Activated naive CD4-positive, alpha-beta T cell treated with Interleukin-2 at 50 U/mL for 16 hours (primary cell): ENCODE data around the gene CDHR1.
A peak's percentile ranks its signal among the peaks of the same experiment; 100 is the strongest.

Experiments used
- DNase-seq: peaks from one replicate; pipeline ENCODE4 v3.0.0-alpha.2; 2020

Gene CDHR1

GRCh38 chr10:84201682-84202081 is 7.3 kb downstream of the CDHR1 start:
- no peak for DNase-seq

DNA sequence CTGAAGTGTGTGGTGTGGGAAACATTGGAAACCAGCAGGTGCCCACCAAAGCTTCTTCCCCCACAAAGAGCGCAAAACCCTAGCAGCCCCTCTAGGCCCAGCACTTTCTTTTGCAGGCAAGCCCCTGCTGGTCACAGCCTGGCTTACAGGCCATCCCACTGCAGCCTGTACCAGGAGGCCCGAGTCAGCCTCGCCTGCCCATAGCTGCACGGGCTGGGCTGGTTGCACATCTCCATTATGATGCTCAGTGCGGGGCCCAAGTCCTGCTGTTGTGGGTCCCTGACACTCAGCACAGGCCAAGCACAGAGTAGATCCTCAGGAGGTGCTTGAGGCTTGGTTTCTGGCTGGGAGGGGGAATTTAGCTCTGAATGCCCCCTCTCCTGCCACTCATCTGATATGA is 8.0 kb downstream of the CDHR1 start:
- DNase-seq = no peak

DNA sequence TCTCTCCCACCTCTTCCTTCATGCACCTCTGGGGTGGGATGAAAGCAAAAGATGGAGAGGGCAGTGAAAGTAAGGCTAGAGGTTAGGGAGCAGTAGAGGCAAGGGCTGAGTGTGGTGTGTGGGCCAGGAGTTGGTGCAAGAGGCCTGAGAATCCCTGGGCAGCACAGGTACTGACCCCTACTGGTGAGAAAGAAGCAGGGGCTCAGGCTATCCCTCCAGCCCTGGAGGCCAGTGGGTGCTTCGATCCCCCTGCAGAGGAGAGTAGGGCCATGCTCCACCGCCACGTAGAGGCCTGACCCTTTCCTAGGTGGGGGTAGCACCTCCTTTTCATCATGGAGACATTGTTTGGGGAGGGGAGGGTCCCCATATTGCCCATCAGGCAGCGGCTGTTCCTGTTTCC is 9.8 kb downstream of the CDHR1 start:
- DNase-seq = no peak

DNA sequence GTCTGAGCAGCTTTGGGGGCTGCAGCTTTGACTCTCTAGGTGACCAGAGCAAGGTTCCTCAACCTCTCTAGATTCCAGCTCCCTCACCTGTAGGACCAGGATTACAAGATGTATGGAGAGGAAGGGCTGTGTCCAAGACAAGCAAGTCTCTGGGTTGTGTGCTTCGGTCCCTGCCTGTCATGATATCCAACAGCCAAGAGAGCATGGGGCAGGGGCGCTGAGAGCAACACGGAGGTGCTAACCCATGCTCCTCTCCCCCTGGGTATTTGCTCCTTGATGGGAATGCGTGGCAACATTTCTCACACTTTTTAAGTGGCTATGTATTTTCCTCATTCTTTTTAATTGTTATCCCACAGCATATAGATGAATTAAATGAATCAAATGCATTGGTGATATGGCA is 10.3 kb downstream of the CDHR1 start:
- DNase-seq = no peak

- peak; percentile 62 for DNase-seq
These were observed 10.9 kb downstream of the CDHR1 start for GRCh38 chr10:84205049-84205852.

DNA sequence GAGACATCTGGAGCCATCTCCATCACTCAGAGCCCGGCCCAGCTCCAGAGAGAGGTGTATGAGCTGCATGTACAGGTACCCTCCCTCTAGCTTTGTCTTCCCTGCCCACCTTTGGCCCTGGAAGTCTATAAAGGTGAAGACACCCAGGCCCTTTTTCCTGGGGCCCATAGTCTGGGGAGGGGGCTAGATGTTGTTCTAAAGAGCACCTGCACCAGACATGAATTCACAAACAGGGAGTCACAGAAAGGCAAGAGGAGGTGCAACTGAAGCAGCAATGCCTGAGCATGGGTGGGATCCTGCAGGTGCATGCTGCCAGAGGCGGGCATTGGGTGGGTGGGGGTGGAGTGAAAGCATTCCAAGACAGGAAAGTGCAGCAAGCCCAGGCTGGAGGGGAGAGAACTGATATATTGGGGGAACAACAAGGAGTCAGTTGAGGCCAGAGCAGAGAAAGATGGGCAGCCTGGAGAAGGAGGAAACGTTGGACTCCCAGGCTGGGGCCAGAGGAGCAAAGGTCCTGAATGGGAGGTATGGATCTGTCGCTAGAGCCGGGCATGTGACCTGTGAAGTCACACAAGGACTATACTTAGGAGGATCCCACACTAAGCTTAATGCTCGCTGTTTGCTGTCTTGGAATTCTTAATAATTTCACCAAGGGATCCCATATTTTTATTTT is 11.7 kb downstream of the CDHR1 start:
- DNase-seq = no peak

GRCh38 chr10:84208023-84208422 is 13.7 kb downstream of the CDHR1 start:
- DNase-seq = no peak

DNA sequence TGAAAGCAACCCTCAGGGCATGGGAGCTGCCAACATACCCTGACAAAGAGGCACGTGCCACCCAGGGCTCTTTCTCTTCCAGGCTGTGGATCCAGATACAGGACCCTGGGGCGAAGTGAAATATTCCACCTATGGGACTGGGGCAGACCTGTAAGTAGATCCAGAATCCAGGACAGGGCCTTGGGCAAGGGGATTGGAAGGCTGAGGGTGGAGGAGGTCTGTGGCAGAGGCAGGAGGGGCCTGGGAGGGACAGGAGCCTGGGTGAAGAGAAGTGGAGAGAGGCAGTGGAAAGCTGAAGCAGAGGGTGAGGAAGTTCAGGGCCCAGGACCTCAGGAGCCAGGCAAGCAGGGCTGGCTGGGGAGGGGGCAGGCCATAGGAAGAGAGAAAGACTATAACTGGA is 17.2 kb downstream of the CDHR1 start:
- no peak for DNase-seq

DNA sequence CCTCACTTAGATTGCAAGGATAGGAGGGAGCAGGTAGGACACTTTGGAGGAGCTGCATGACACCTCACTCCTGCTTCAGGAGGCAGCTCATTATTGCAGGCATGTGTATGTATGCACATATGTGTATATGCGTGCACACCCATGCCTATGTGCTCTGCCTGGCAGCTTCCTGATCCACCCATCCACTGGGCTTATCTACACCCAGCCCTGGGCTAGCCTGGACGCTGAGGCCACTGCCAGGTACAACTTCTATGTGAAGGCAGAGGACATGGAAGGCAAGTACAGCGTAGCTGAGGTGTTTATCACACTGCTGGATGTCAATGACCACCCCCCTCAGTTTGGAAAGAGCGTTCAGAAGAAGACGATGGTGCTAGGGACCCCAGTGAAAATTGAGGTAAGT is 17.7 kb downstream of the CDHR1 start:
- no peak for DNase-seq

DNA sequence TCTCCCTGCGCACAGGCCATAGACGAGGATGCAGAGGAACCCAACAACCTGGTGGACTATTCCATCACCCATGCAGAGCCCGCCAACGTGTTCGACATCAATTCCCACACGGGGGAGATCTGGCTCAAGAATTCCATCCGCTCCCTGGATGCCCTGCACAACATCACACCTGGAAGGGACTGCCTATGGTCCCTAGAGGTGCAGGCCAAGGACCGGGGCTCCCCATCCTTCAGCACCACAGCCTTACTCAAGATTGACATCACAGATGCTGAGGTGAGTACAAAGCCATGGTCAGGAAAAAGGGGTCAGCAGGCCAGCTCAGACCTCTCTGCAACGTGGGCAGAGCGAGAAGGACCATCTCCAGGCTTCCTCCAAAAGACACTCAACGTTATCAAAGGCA is 18.7 kb downstream of the CDHR1 start:
- DNase-seq = no peak

- DNase-seq = no peak
These were observed 19.8 kb downstream of the CDHR1 start for GRCh38 chr10:84214046-84214572.

DNA sequence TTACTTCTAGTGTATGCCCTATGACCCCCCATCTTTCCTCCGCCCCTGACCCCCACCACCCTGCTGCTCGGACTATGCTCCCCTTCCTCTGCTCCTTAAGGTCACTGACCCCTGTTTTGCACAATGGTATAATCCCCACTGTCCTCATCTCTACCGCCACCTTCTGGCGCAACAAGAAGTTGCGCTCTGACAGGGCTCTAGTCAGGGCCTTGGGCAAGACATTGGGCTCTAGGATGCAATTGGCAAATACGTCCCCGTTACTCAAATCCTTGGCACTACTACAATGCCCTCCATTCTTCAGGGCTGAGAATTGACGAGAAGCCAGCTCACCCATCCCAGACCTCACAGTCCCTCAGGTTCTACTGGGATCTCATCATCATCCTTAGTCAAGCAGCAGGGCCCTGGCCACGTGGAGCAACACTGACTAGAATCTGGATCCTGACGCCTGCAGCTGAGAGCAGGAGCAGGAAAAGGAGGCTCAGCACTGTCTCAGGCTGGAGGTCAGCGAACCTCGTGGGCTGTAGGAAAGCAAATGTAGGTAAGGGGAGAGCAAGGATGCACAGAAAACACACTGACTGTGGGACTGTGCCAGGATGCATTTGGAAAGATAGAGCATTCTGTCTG is 20.4 kb downstream of the CDHR1 start:
- peak; percentile 18 for DNase-seq

- no peak for DNase-seq
These were observed 22.5 kb downstream of the CDHR1 start for GRCh38 chr10:84216834-84217233.

- DNase-seq = no peak
These were observed 23.4 kb downstream of the CDHR1 start for GRCh38 chr10:84217746-84218145.

GRCh38 chr10:84221916-84222315 is 27.6 kb downstream of the CDHR1 start:
- no peak for DNase-seq

DNA sequence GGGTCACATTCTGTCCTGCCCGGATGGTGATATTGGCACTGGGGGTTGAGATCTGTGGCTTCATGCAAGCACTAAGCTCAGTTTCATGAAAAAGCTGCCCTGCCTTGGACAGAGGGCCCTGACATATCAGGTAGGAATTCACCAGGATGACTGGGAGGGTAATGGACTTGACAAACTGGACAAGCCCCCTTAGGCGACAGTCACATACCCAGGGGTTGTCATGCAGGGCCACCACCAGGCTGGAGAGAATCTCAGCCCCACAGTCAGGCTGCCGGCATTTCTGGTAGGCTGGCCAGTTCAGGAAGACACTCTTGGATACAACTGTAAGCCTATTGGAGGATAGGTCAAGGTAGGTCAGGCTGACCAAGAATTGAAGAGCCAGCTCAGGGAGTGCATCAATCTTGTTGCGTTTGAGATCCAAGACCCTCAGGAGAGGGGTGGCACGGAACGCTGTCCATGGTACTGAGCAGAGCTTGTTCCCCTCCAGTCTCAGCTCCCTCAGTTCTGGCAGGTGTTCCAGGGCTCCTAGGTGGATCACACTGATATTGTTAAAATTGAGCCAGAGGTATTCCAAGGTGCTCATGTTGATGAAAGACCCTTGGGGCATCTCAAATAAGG is 30.2 kb downstream of the CDHR1 start:
- DNase-seq = no peak

GRCh38 chr10:84225427-84226173 is 31.3 kb downstream of the CDHR1 start, which contains the start of gene LRIT2:
TSS of gene LRIT2 (minus strand) at chr10:84225544. CDS start at chr10:84225520, 24 bp downstream.
- DNase-seq = no peak

DNA sequence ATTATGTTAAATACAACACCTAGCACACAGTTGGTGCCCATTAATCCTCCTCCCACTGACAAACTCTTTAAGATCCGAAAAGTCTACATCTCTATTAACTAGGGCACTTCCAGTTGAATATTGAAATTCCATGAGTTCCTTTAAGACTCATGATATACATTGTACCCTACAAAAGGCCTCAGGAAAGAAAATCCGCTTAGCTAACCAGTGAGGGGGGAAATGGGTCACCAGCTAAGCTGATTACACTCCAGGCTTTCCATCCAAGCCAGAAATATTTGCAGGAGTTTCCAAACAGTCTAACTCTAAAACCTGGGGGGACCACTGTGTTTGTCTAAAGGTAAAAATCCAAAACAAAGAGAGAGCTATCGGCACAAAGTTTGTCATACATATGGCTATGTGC is 32.3 kb downstream of the CDHR1 start:
- no peak for DNase-seq

GRCh38 chr10:84227810-84228209 is 33.5 kb downstream of the CDHR1 start:
- DNase-seq = no peak

DNA sequence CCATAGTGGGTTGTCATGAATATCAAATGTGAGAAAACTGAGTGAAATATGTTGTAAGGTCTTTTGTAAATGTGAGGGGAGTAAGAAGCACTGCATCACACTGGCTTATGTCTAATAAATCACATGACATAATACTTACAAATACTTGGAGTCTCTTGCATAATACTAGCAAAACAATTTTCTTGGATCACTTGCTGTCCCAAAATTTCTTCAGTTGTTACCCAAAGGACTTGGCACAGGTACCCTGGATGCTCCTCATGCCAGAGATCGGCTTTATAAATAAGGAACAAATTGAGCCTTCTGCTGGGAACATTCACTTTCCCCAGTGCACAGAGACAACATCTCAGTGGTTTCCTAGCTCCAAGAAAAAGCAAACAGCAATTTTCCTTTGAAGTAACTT is 36.0 kb downstream of the CDHR1 start:
- no peak for DNase-seq

- no peak for DNase-seq
These were observed 38.0 kb downstream of the CDHR1 start for GRCh38 chr10:84232376-84232775.

DNA sequence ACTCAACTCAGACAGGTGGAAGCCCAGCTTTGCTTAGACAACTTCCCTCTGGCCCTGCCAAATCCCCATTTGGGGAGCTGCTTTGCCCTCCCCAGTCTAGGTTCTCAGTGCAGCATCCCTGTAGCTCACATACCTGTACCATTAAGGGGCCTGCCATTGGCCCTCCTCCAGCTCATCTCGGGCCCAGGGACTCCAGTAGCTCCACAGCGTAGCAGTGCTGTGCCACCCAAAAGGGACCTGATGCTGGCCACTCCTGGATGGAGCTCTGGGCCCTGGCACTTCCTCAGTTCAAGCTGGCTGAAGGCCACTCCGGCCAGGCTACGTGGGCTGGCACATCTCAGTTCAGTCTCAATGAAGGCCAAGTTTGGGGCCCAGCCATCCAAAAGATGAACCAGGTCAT is 39.6 kb downstream of the CDHR1 start:
- no peak for DNase-seq

- no peak for DNase-seq
These were observed 40.1 kb downstream of the CDHR1 start for GRCh38 chr10:84234479-84234878.
